ENCODE measurements around the gene LRR1.
A peak's percentile ranks its signal among the peaks of the same experiment; 100 is the strongest.

The LRR1 gene, protein sequence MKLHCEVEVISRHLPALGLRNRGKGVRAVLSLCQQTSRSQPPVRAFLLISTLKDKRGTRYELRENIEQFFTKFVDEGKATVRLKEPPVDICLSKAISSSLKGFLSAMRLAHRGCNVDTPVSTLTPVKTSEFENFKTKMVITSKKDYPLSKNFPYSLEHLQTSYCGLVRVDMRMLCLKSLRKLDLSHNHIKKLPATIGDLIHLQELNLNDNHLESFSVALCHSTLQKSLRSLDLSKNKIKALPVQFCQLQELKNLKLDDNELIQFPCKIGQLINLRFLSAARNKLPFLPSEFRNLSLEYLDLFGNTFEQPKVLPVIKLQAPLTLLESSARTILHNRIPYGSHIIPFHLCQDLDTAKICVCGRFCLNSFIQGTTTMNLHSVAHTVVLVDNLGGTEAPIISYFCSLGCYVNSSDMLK

GRCh38 chr14:49598485-49599300 lies at the start of gene LRR1:
TSS of gene LRR1 (plus strand) at chr14:49598940. CDS start at chr14:49599021, 81 bp downstream.
- no peak for TF ChIP-seq JUND (IDR thresholded peaks at IDR 0.05; ENCODE audit: low read depth)
- peak; percentile 83 to 93 for DNase-seq (ENCODE audit: low read depth in 1 of 2, low spot score in 1 of 2)
- in situ Hi-C loops (cut with HindIII; ENCODE audit: low pct_unique_long_range_greater_than_20kb, low sequenced_read_pairs), result no loop called here

DNA sequence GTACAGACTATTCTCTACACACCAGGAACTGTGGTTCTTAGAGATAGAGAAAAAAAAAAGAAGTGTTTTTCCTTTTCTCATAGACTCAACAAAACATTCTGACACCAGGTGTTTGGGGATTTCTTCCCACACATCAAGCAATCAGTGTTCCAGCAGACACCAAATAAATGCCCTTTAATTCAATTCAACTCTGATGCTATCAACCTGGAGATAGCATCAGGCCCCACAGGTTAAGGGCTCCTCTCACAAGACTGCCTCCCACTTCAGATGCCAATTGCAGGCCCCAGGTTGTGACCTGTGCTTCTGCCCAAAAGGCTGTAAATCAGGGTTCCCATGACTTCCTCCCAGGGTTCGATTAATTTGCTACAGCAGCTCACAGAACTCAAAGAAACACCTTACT lies 49.3 kb upstream of the LRR1 start:
- no peak for DNase-seq (ENCODE audit: low read depth in 1 of 2, low spot score in 1 of 2)
- in situ Hi-C loops (cut with HindIII; ENCODE audit: low pct_unique_long_range_greater_than_20kb, low sequenced_read_pairs), result no loop called here

GRCh38 chr14:49549881-49550280 lies 48.9 kb upstream of the LRR1 start:
- in situ Hi-C loops (cut with HindIII; ENCODE audit: low pct_unique_long_range_greater_than_20kb, low sequenced_read_pairs), result no loop called here
- no peak for DNase-seq (ENCODE audit: low read depth in 1 of 2, low spot score in 1 of 2)
- no peak for TF ChIP-seq JUND (IDR thresholded peaks at IDR 0.05; ENCODE audit: low read depth)

More for the DNA sequence above, 49.3 kb upstream of the LRR1 start:
- TF ChIP-seq JUND (IDR thresholded peaks at IDR 0.05; ENCODE audit: low read depth), result no peak; the same call in 1 of the 2 replicates

GRCh38 chr14:49550286-49551184 lies 48.2 kb upstream of the LRR1 start:
- TF ChIP-seq JUND (IDR thresholded peaks at IDR 0.05; ENCODE audit: low read depth), result no peak
- in situ Hi-C loops (cut with HindIII; ENCODE audit: low pct_unique_long_range_greater_than_20kb, low sequenced_read_pairs), result no loop called here
- DNase-seq (ENCODE audit: low read depth in 1 of 2, low spot score in 1 of 2), result peak; percentile 48 to 53

- no peak for TF ChIP-seq JUND (IDR thresholded peaks at IDR 0.05; ENCODE audit: low read depth)
- in situ Hi-C loops (cut with HindIII; ENCODE audit: low pct_unique_long_range_greater_than_20kb, low sequenced_read_pairs), result no loop called here
- no peak for DNase-seq (ENCODE audit: low read depth in 1 of 2, low spot score in 1 of 2)
Observed at GRCh38 chr14:49551569-49551968, 47.2 kb upstream of the LRR1 start.

GRCh38 chr14:49553106-49553505 lies 45.6 kb upstream of the LRR1 start:
- no peak for DNase-seq (ENCODE audit: low read depth in 1 of 2, low spot score in 1 of 2)
- in situ Hi-C loops (cut with HindIII; ENCODE audit: low pct_unique_long_range_greater_than_20kb, low sequenced_read_pairs), result no loop called here
- TF ChIP-seq JUND (IDR thresholded peaks at IDR 0.05; ENCODE audit: low read depth), result no peak

- DNase-seq (ENCODE audit: low read depth in 1 of 2, low spot score in 1 of 2), result peak in 1 of 2 experiments; percentile 70
- no peak for TF ChIP-seq JUND (IDR thresholded peaks at IDR 0.05; ENCODE audit: low read depth)
- in situ Hi-C loops (cut with HindIII; ENCODE audit: low pct_unique_long_range_greater_than_20kb, low sequenced_read_pairs), result no loop called here
Observed at GRCh38 chr14:49553892-49554291, 44.8 kb upstream of the LRR1 start.

- in situ Hi-C loops (cut with HindIII; ENCODE audit: low pct_unique_long_range_greater_than_20kb, low sequenced_read_pairs), result no loop called here
- no peak for DNase-seq (ENCODE audit: low read depth in 1 of 2, low spot score in 1 of 2)
- TF ChIP-seq JUND (IDR thresholded peaks at IDR 0.05; ENCODE audit: low read depth), result no peak
Observed at GRCh38 chr14:49559979-49560768, 38.6 kb upstream of the LRR1 start.

- DNase-seq (ENCODE audit: low read depth in 1 of 2, low spot score in 1 of 2), result no peak
- TF ChIP-seq JUND (IDR thresholded peaks at IDR 0.05; ENCODE audit: low read depth), result no peak
- in situ Hi-C loops (cut with HindIII; ENCODE audit: low pct_unique_long_range_greater_than_20kb, low sequenced_read_pairs), result no loop called here
Observed at GRCh38 chr14:49566714-49567113, 32.0 kb upstream of the LRR1 start.

DNA sequence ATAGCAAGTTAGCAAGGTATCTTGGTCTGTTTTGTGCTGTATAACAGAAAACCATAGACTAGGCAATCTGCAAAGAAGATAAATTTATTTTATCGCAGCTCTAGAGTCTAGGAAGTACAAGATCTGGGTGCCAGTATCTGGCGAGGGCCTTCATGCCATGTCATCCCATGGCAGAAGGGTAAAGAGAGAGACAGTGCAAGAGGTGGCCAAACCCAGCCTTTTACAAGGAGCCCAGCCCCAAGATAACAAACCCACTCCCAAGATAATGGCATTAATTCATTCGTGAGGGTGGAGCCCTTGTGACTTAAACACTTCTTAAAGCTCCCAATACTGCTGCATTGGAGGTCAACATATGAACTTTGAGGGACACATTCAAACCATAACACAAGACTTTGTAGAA lies 29.5 kb upstream of the LRR1 start:
- DNase-seq (ENCODE audit: low read depth in 1 of 2, low spot score in 1 of 2), result no peak
- in situ Hi-C loops (cut with HindIII; ENCODE audit: low pct_unique_long_range_greater_than_20kb, low sequenced_read_pairs), result no loop called here
- no peak for TF ChIP-seq JUND (IDR thresholded peaks at IDR 0.05; ENCODE audit: low read depth)

DNA sequence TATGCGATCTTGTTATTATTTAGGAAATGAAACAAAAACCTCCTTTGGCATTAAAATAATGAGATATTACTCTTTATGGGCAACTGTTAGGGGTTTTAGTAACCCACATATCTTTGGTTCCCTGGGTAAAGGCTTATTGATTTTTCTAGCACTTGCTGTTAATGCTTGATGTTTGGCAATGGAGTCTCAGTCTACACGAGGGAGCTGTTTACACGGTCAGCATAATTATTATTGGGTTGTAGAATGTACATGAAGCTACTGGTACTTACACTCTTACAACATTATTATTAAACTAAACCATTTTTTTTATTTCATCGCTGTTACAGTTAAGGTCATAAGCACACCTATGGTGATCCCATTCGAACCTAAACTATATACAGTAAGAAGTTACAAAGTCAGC lies 24.7 kb upstream of the LRR1 start:
- no peak for TF ChIP-seq JUND (IDR thresholded peaks at IDR 0.05; ENCODE audit: low read depth)
- DNase-seq (ENCODE audit: low read depth in 1 of 2, low spot score in 1 of 2), result no peak
- in situ Hi-C loops (cut with HindIII; ENCODE audit: low pct_unique_long_range_greater_than_20kb, low sequenced_read_pairs), result no loop called here

All from T47D (cell line).